Measurements from ENCODE around the gene SNX8. TPM values are rescaled to one million over a fixed set of nuclear protein-coding genes. Genes with fewer than 3 reads are reported as not detected.

Gene SNX8
- total RNA-seq, 1 experiment from 2014 or later: 31.2 TPM

DNA sequence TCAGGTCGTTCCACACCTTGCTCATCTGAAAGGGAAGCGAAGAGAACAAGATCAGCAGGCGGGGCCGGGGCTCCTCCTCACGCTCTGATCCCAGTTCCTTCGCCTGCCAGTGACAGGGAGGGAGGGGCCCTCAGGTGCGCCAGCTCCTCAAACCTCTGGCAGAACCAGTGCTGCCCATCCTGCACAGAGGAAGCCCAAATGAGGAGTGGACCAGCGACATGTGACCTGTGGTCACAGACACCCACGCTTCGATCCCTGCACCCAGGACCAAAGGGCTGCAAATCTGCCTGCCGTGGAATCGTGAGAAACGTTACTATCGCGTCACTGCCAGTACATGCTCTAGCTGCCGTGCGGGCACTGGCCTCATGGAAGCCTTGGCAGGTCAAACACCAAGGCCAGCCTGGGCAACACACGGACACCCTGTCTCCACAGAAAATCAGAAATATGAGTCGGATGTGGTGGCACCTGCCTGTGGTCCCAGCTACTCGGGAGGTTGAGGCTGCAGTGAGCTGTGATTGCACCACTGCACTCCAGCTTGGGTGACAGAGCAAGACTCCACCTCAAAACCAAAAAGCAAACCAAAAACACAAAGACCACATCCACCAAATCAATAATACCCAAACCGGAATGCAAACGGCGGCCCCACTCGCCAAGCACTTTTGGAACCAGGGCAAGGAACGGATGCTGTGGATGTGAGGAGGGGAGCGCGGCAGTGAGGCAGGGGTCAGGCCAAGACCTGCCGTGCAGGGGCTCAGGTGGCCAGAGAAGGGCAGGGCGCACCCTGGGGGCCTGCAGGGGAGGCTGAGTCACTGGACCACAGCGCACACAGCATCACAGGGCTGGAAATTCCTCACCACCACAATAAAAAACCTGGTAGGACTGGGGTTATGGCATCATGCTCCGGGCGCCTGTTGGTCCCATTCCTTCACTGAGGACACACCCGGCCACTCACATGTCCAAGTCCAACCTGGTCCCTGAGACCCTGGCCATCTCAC lies 58.8 kb downstream of the SNX8 start:
- TF ChIP-seq, protein P1, sequence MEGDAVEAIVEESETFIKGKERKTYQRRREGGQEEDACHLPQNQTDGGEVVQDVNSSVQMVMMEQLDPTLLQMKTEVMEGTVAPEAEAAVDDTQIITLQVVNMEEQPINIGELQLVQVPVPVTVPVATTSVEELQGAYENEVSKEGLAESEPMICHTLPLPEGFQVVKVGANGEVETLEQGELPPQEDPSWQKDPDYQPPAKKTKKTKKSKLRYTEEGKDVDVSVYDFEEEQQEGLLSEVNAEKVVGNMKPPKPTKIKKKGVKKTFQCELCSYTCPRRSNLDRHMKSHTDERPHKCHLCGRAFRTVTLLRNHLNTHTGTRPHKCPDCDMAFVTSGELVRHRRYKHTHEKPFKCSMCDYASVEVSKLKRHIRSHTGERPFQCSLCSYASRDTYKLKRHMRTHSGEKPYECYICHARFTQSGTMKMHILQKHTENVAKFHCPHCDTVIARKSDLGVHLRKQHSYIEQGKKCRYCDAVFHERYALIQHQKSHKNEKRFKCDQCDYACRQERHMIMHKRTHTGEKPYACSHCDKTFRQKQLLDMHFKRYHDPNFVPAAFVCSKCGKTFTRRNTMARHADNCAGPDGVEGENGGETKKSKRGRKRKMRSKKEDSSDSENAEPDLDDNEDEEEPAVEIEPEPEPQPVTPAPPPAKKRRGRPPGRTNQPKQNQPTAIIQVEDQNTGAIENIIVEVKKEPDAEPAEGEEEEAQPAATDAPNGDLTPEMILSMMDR (IDR thresholded peaks at IDR 0.05; ENCODE audit: unreplicated experiment): no peak
- peaks cover 7% of the 10 kb centered on the region for H3K36me3 Mint-ChIP-seq (ENCODE audit: insufficient read depth, unreplicated experiment)
- no peak overlapping the region for H3K4me3 Mint-ChIP-seq (ENCODE audit: unreplicated experiment)
- CTCF ChIA-PET: no interaction called here
- BruUV-seq (replicated peaks): no TSS peak
- H3K27ac Mint-ChIP-seq (ENCODE audit: low read depth, unreplicated experiment): no peak overlapping the region
- H3K27me3 Mint-ChIP-seq (ENCODE audit: insufficient read depth, unreplicated experiment): no peaks in the 10 kb centered on the region
- DNase-seq (ENCODE audit: unreplicated experiment): no peak
- POLR2A ChIA-PET: no interaction called here
- intact Hi-C loops (cut with micrococcal nuclease): no loop called here
- no peaks in the 10 kb centered on the region for H3K9me3 Mint-ChIP-seq (ENCODE audit: unreplicated experiment)
- no peaks in the 10 kb centered on the region for H3K4me1 Mint-ChIP-seq (ENCODE audit: insufficient read depth, unreplicated experiment)

DNA sequence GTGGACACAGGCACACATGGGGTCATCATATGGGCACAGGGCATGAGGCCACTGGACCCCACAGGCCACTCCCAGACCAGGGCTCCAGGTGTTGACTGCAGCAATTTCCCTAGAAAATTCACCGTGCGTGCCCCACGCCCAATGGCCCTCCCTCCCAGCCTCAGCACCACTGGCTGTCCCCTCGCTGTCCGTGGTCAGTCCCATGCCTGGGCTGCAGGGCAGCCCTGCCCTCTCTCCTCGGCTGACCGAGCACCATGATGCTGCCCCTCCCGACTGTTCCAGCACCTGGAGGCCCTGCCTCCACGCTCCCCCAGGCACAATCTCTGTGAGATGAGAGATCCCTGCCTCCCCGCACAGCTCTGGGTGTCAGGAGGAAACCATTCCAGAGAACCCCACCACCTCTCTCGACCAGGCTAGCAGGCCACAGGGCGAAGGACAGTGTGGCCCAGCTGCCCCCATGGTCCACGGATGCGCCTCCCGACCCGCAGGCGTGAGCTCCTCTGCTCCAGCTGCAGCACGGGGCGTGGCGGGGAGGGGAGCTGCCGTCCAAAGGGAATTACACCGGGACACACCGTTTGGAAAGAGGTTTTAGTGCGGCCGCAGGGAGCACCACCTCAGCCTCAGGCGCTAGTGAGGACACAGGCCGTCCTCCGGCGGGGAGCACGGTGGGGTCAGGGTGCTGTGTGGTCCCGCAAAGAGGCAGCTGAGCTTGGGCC lies 59.7 kb downstream of the SNX8 start:
- DNase-seq (ENCODE audit: unreplicated experiment): no peak
- Mint-ChIP-seq H3K4me1 (ENCODE audit: insufficient read depth, unreplicated experiment) (no peaks in the 10 kb centered on the region), H3K27me3 (ENCODE audit: insufficient read depth, unreplicated experiment) (no peaks in the 10 kb centered on the region), H3K36me3 (ENCODE audit: insufficient read depth, unreplicated experiment) (peaks cover 2% of the 10 kb centered on the region), H3K4me3 (ENCODE audit: unreplicated experiment) (no peak overlapping the region), H3K9me3 (ENCODE audit: unreplicated experiment) (no peaks in the 10 kb centered on the region), H3K27ac (ENCODE audit: low read depth, unreplicated experiment) (no peak overlapping the region)
- intact Hi-C loops (cut with micrococcal nuclease): no loop called here
- TF ChIP-seq, protein P1 (IDR thresholded peaks at IDR 0.05; ENCODE audit: unreplicated experiment): no peak
- POLR2A ChIA-PET: interaction anchor here (0.6 kb wide), 1 partner anchor 79 kb away, joined by 3 read pairs; no protein-coding TSS in a partner anchor
- BruUV-seq (replicated peaks): no TSS peak
- CTCF ChIA-PET: interaction anchor here (1.0 kb wide), 1 partner anchor 676 kb away, joined by 3 read pairs; no protein-coding TSS in a partner anchor

DNA sequence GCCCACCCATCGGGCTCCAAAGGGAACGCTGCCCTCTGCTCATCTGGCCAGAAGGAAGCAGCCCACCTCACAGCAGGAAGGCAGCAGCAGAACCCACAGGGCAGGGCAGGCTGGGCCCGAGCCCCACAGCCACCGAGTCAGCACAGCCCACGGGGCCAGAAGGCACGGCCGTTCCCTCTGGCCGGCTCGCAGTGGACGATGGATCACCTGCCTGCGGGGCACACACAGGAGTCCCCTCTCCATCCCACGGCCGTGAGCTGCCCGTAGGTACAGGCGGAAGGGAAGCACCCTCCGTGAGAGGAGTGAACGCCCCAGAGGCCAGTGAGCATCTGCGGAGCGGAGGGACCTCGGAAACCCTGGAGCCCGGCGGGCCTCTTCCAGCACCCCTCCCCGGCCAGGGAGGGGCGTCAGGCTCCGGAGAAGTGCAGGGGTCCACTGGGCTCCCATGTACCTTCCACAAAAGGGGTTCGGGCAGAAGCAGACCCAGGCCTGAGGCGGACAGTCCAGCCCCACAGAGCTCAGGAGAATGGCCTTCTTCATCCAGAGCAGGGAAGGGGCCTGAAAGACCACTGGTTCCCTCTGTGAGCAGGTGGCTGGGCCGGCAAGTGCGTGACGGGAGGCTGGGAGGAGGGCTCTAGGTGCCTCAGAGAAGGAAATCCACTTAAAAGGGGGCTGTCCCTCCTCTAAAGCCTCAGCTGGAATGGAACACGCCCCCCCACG lies 60.6 kb downstream of the SNX8 start:
- BruUV-seq (replicated peaks): no TSS peak
- Mint-ChIP-seq H3K4me1 (ENCODE audit: insufficient read depth, unreplicated experiment) (peaks cover 7% of the 10 kb centered on the region), H3K27ac (ENCODE audit: low read depth, unreplicated experiment) (no peak overlapping the region), H3K4me3 (ENCODE audit: unreplicated experiment) (no peak overlapping the region), H3K36me3 (ENCODE audit: insufficient read depth, unreplicated experiment) (peaks cover 7% of the 10 kb centered on the region), H3K27me3 (ENCODE audit: insufficient read depth, unreplicated experiment) (no peaks in the 10 kb centered on the region), H3K9me3 (ENCODE audit: unreplicated experiment) (no peaks in the 10 kb centered on the region)
- CTCF ChIA-PET: interaction anchor here (0.7 to 1.0 kb wide), 3 partner anchors 11 to 675 kb away, joined by 3 to 4 read pairs (median 3); partner anchors contain the start of genes MRM2 and NUDT1
- POLR2A ChIA-PET: interaction anchor here (0.6 kb wide), 1 partner anchor 78 kb away, joined by 3 read pairs; no protein-coding TSS in a partner anchor
- intact Hi-C loops (cut with micrococcal nuclease): no loop called here
- TF ChIP-seq, protein P1 (IDR thresholded peaks at IDR 0.05; ENCODE audit: unreplicated experiment): no peak
- no peak for DNase-seq (ENCODE audit: unreplicated experiment)

Measured in MCF 10A (cell line).